Progenitor cell of endocrine pancreas (in vitro differentiated cells): ENCODE measurements around the gene GABRR3. TPM values are rescaled to one million over a fixed set of nuclear protein-coding genes. Genes with fewer than 3 reads are reported as not detected.

Experiments used
- DNase-seq: peaks from one replicate; pipeline ENCODE4 v3.0.0; 2021; ENCODE audit warnings: low spot score; ENCODE audit not compliant: unreplicated experiment
- H3K27ac Mint-ChIP-seq: 2 replicates; pipeline ENCODE4 v1.8.0; 2021; ENCODE audit warnings: mild to moderate bottlenecking, moderate library complexity, mixed read lengths
- H3K27me3 Mint-ChIP-seq: 2 replicates; pipeline ENCODE4 v1.8.0; 2021; ENCODE audit warnings: mixed read lengths
- H3K36me3 Mint-ChIP-seq: 2 replicates; pipeline ENCODE4 v1.8.0; 2022; ENCODE audit warnings: mixed read lengths; ENCODE audit not compliant: insufficient read depth
- H3K4me1 Mint-ChIP-seq: 2 replicates; pipeline ENCODE4 v1.8.0; 2021; ENCODE audit warnings: low read depth, mixed read lengths
- H3K4me3 Mint-ChIP-seq: 2 replicates; pipeline ENCODE4 v1.8.0; 2021; ENCODE audit warnings: low read depth, mild to moderate bottlenecking, moderate library complexity, mixed read lengths
- H3K9me3 Mint-ChIP-seq: 2 replicates; pipeline ENCODE4 v1.8.0; 2021; ENCODE audit warnings: low read depth, mixed read lengths
- CTCF ChIP-seq: fragments of 200-600 bp; sonication (generic); IDR thresholded peaks from one replicate; pipeline ENCODE4 v1.5.0; 2021; ENCODE audit warnings: antibody characterized with exemption, mild to moderate bottlenecking; ENCODE audit not compliant: unreplicated experiment
- total RNA-seq: library from RNA; stranded (reverse); gene quantifications from 2 replicates; pipeline ENCODE4 v1.2.1, GENCODE V29; 2021

Gene GABRR3
- total RNA-seq, 1 donor from 2014 or later: not detected

GRCh38 chr3:97937205-97937604, 97.9 kb downstream of the GABRR3 start:
- peaks cover 5% of the 10 kb centered on the region for H3K4me1 Mint-ChIP-seq
- no peak for DNase-seq

GRCh38 chr3:97935842-97936241, 99.3 kb downstream of the GABRR3 start:
- Mint-ChIP-seq H3K4me3 (no peak overlapping the region), H3K36me3 (peaks cover 5% of the 10 kb centered on the region), H3K9me3 (peaks cover 2% of the 10 kb centered on the region), H3K27ac (no peak overlapping the region), H3K4me1 (no peaks in the 10 kb centered on the region), H3K27me3 (peaks cover 31% of the 10 kb centered on the region)
- DNase-seq: no peak
- TF ChIP-seq CTCF: no peak

More at GRCh38 chr3:97937205-97937604, 97.9 kb downstream of the GABRR3 start:
- no peaks in the 10 kb centered on the region for H3K9me3 Mint-ChIP-seq
- H3K36me3 Mint-ChIP-seq: peaks cover 2% of the 10 kb centered on the region
- no peak for TF ChIP-seq CTCF
- peaks cover 33% of the 10 kb centered on the region for H3K27me3 Mint-ChIP-seq
- H3K4me3 Mint-ChIP-seq: no peak overlapping the region
- H3K27ac Mint-ChIP-seq: no peak overlapping the region

Other genes with a start within 250 kb of the GABRR3 start
- 5.7 and 6.0 TPM in 2 replicates for gene CRYBG3, start 213.3 kb downstream of the GABRR3 start, total RNA-seq
- 16.4 and 18.2 TPM in 2 replicates for gene RIOX2, start 62.9 kb downstream of the GABRR3 start, total RNA-seq
- not detected in 2 replicates for gene OR5AC2, start 51.9 kb upstream of the GABRR3 start, total RNA-seq
- not detected in 2 replicates for gene OR5H1, start 95.4 kb upstream of the GABRR3 start, total RNA-seq
- gene OR5H14, start 112.2 kb upstream of the GABRR3 start, total RNA-seq: not detected in 2 replicates
- gene OR5H15, start 131.4 kb upstream of the GABRR3 start, total RNA-seq: not detected in 2 replicates
- gene OR5H6, start 228.9 kb upstream of the GABRR3 start, total RNA-seq: not detected in 2 replicates
- not detected in 2 replicates for gene OR5H2, start 247.2 kb upstream of the GABRR3 start, total RNA-seq